ENCODE data around the gene CNN3.

DNA sequence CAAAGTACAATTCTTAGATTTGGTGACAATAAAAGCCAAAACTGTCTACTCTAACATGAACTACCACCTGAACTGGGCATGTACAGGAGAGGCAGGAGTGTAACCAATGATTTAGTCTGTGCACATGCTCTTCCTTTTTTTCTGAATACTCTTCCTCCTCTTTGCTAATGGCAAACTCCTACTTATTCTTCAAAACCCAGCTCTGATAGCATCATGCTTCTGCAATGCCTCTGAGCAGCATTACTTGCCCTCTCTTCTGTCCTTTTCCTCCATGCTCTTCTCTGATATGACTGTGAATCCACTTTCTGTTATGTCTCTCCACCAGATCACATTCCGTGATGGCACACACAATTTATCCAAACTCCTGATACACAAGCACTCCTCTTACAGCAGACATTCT, 31.4 kb downstream of the CNN3 start:
- TF ChIP-seq, protein P1, sequence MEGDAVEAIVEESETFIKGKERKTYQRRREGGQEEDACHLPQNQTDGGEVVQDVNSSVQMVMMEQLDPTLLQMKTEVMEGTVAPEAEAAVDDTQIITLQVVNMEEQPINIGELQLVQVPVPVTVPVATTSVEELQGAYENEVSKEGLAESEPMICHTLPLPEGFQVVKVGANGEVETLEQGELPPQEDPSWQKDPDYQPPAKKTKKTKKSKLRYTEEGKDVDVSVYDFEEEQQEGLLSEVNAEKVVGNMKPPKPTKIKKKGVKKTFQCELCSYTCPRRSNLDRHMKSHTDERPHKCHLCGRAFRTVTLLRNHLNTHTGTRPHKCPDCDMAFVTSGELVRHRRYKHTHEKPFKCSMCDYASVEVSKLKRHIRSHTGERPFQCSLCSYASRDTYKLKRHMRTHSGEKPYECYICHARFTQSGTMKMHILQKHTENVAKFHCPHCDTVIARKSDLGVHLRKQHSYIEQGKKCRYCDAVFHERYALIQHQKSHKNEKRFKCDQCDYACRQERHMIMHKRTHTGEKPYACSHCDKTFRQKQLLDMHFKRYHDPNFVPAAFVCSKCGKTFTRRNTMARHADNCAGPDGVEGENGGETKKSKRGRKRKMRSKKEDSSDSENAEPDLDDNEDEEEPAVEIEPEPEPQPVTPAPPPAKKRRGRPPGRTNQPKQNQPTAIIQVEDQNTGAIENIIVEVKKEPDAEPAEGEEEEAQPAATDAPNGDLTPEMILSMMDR (IDR thresholded peaks at IDR 0.05), result no peak
- TF ChIP-seq POLR2A (IDR thresholded peaks at IDR 0.05), result no peak
